ENCODE results near the gene ISLR2. TPM values are rescaled to one million over a fixed set of nuclear protein-coding genes. Genes with fewer than 3 reads are reported as not detected.
A peak's percentile ranks its signal among the peaks of the same experiment; 100 is the strongest.

ISLR2 gene
- total RNA-seq, 1 donor from 2014 or later: 6.1 TPM

DNA sequence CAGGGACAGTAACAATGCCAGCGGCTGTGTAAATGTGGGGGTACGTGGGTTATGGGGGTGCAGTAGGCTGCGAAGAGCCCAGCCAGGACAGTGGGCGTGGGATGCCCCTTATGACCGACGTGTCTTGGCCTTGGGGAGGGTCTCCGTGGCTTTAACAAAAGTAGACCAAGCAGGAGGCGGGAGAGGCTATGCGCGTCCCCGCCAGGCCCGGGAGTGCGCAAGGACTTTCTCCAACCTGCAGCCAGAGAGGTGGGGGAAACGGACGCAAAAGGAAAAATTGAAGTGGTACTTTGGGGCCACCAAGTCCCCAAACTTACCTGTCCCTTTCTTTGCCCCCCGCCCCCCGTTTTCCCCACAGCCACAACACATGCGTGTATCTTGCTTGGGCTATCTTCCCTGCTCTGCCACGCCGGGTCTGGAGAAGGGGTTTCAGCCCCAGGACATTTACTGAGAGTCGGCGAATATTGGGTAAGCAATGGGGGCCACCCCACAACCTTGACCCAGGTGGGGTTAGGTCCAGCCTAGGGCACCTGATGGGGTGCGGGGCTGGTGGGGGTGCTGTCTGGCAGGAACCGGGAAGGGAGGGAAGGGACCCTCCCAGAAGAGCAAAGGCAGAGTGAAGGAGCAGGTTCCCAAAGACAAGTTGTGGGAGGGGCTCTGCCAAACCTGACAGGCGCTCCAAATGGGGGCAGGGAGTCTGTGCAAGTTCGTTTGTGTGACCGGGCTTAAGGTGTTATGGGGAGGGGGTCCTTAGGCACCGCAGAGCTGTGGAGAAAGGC lies 652 bp downstream of the ISLR2 start:
- Mint-ChIP-seq H3K4me1 (ENCODE audit: unreplicated experiment) (peaks cover 44% of the 10 kb centered on the region), H3K9me3 (ENCODE audit: unreplicated experiment) (no peaks in the 10 kb centered on the region), H3K27me3 (ENCODE audit: unreplicated experiment) (peaks cover 30% of the 10 kb centered on the region), H3K36me3 (ENCODE audit: unreplicated experiment) (peaks cover 7% of the 10 kb centered on the region), H3K27ac (ENCODE audit: unreplicated experiment) (no peak overlapping the region), H3K4me3 (ENCODE audit: unreplicated experiment) (peak overlapping the region; percentile 73)
- DNase-seq (ENCODE audit: extremely low spot score, unreplicated experiment): no peak
- no peak for TF ChIP-seq CTCF (IDR thresholded peaks at IDR 0.05)

DNA sequence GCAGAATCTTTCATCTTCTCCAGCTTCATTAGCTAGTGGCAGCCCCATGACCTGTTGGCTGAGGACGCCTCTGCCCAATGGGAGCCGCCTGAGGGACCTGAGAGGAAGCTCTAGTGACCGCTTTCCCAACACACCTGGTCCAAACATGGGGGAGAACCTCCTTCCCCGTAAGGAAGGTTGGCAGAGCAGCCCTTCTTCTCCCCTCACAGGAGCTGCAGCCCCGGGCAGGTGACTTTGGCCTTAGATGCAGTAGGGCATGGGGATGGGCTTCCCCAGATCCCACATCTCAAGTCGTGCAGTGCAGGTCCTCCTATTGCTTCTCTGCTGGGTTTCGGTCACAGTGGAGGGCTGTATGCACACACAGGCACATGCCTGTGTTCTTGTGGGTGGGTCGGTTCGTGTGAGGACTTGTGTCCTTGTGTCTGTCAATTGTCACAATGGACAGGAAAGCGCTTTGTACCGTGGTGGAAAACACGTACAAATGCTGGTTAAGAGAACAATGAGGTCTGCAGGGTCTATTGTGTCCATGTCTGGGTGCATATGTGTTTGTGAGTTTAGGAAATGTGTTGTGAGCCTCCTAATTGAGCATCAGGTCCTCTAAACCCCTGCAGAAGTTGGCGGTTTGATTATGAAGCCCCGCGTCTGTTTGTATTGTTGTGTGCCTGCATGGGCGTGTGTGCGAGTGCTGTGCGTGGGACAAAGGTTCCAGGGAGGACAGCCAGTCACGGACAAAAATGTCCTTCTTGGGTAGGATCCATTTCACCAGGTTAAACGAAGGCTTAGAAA lies 1.4 kb downstream of the ISLR2 start:
- Mint-ChIP-seq H3K27ac (ENCODE audit: unreplicated experiment) (no peak overlapping the region), H3K9me3 (ENCODE audit: unreplicated experiment) (no peaks in the 10 kb centered on the region), H3K36me3 (ENCODE audit: unreplicated experiment) (peaks cover 7% of the 10 kb centered on the region), H3K4me1 (ENCODE audit: unreplicated experiment) (peaks cover 49% of the 10 kb centered on the region), H3K4me3 (ENCODE audit: unreplicated experiment) (peak overlapping the region; percentile 32), H3K27me3 (ENCODE audit: unreplicated experiment) (peaks cover 30% of the 10 kb centered on the region)
- no peak for TF ChIP-seq CTCF (IDR thresholded peaks at IDR 0.05)
- DNase-seq (ENCODE audit: extremely low spot score, unreplicated experiment): no peak

- Mint-ChIP-seq H3K9me3 (ENCODE audit: unreplicated experiment) (no peaks in the 10 kb centered on the region), H3K36me3 (ENCODE audit: unreplicated experiment) (peaks cover 7% of the 10 kb centered on the region), H3K4me1 (ENCODE audit: unreplicated experiment) (peaks cover 51% of the 10 kb centered on the region), H3K27me3 (ENCODE audit: unreplicated experiment) (peaks cover 30% of the 10 kb centered on the region), H3K4me3 (ENCODE audit: unreplicated experiment) (no peak overlapping the region), H3K27ac (ENCODE audit: unreplicated experiment) (no peak overlapping the region)
- no peak for TF ChIP-seq CTCF (IDR thresholded peaks at IDR 0.05)
- no peak for DNase-seq (ENCODE audit: extremely low spot score, unreplicated experiment)
Measured at GRCh38 chr15:74132681-74133651, 2.6 kb downstream of the ISLR2 start.

DNA sequence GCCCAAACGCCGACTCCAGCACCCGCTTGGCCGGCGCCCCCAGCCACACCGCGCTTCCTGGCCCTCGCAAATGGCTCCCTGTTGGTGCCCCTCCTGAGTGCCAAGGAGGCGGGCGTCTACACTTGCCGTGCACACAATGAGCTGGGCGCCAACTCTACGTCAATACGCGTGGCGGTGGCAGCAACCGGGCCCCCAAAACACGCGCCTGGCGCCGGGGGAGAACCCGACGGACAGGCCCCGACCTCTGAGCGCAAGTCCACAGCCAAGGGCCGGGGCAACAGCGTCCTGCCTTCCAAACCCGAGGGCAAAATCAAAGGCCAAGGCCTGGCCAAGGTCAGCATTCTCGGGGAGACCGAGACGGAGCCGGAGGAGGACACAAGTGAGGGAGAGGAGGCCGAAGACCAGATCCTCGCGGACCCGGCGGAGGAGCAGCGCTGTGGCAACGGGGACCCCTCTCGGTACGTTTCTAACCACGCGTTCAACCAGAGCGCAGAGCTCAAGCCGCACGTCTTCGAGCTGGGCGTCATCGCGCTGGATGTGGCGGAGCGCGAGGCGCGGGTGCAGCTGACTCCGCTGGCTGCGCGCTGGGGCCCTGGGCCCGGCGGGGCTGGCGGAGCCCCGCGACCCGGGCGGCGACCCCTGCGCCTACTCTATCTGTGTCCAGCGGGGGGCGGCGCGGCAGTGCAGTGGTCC lies 3.5 kb downstream of the ISLR2 start:
- no peaks in the 10 kb centered on the region for H3K9me3 Mint-ChIP-seq (ENCODE audit: unreplicated experiment)
- no peak for DNase-seq (ENCODE audit: extremely low spot score, unreplicated experiment)
- peaks cover 29% of the 10 kb centered on the region for H3K27me3 Mint-ChIP-seq (ENCODE audit: unreplicated experiment)
- H3K4me1 Mint-ChIP-seq (ENCODE audit: unreplicated experiment): peaks cover 49% of the 10 kb centered on the region
- H3K36me3 Mint-ChIP-seq (ENCODE audit: unreplicated experiment): peaks cover 7% of the 10 kb centered on the region
- no peak overlapping the region for H3K27ac Mint-ChIP-seq (ENCODE audit: unreplicated experiment)
- no peak overlapping the region for H3K4me3 Mint-ChIP-seq (ENCODE audit: unreplicated experiment)
- no peak for TF ChIP-seq CTCF (IDR thresholded peaks at IDR 0.05)

Data from osteocyte (in vitro differentiated cells).